GM10266 (cell line): ENCODE measurements around the gene ATAD3B.

Experiments
- DNase-seq: peaks from one replicate; pipeline ENCODE4 v3.0.0; 2012; ENCODE audit errors: extremely low spot score
- CTCF ChIP-seq: IDR thresholded peaks from 2 replicates; pipeline ENCODE4 v1.5.1; 2012; ENCODE audit warnings: mild to moderate bottlenecking, low read depth; ENCODE audit not compliant: control insufficient read depth, insufficient read depth; ENCODE audit errors: missing control alignments

ATAD3B gene

GRCh38 chr1:1536938-1537546 is 65.5 kb downstream of the ATAD3B start:
- no peak for DNase-seq
- TF ChIP-seq CTCF: no peak

GRCh38 chr1:1537626-1538250 is 66.2 kb downstream of the ATAD3B start:
- no peak for TF ChIP-seq CTCF
- DNase-seq: no peak

GRCh38 chr1:1538334-1538733 is 66.8 kb downstream of the ATAD3B start:
- DNase-seq: no peak
- no peak for TF ChIP-seq CTCF

- DNase-seq: no peak
- no peak for TF ChIP-seq CTCF
Measured at GRCh38 chr1:1538989-1539309, 67.4 kb downstream of the ATAD3B start.

GRCh38 chr1:1539310-1540089 is 67.9 kb downstream of the ATAD3B start:
- no peak for DNase-seq
- TF ChIP-seq CTCF: no peak

- DNase-seq: peak; percentile 92
Measured at GRCh38 chr1:1540090-1540817, 68.7 kb downstream of the ATAD3B start, which contains the start of gene TMEM240. TSS of gene TMEM240 (minus strand) at chr1:1540624. CDS start at chr1:1540346, 278 bp downstream.

More at GRCh38 chr1:1540090-1540817, 68.7 kb downstream of the ATAD3B start, which contains the start of gene TMEM240:
- TF ChIP-seq CTCF: no peak
